Neural crest cell (in vitro differentiated cells): Measurements from ENCODE around the gene CHID1. TPM values are rescaled to one million over a fixed set of nuclear protein-coding genes. Genes with fewer than 3 reads are reported as not detected.

Experiments
- DNase-seq: peaks from one replicate; pipeline ENCODE4 v3.0.0; 2021; ENCODE audit warnings: low read depth, mixed read lengths, low spot score
- H3K27ac Mint-ChIP-seq: one replicate; pipeline ENCODE4 v1.8.0; 2021; ENCODE audit warnings: mild to moderate bottlenecking, mixed read lengths; ENCODE audit not compliant: unreplicated experiment
- H3K27me3 Mint-ChIP-seq: 2 replicates; pipeline ENCODE4 v1.8.0; 2021; ENCODE audit warnings: low read depth, mild to moderate bottlenecking, mixed read lengths
- H3K36me3 Mint-ChIP-seq: 2 replicates; pipeline ENCODE4 v1.8.0; 2021; ENCODE audit warnings: low read depth, mild to moderate bottlenecking, mixed read lengths
- H3K4me1 Mint-ChIP-seq: 2 replicates; pipeline ENCODE4 v1.8.0; 2021; ENCODE audit warnings: mixed read lengths
- H3K4me3 Mint-ChIP-seq: one replicate; pipeline ENCODE4 v1.8.0; 2021; ENCODE audit warnings: mild to moderate bottlenecking, mixed read lengths
- H3K9me3 Mint-ChIP-seq: 2 replicates; pipeline ENCODE4 v1.8.0; 2021; ENCODE audit warnings: mixed read lengths
- CTCF ChIP-seq: fragments of 200-600 bp; sonication (generic); conservative IDR thresholded peaks from 2 replicates; pipeline ENCODE4 v1.5.0; 2021; ENCODE audit warnings: antibody characterized with exemption, mild to moderate bottlenecking
- total RNA-seq: library from RNA; stranded (reverse); gene quantifications from 2 replicates; pipeline ENCODE4 v1.2.1, GENCODE V29; 2021

The CHID1 gene
- total RNA-seq, 1 donor from 2014 or later: 82.4 TPM

- Mint-ChIP-seq H3K36me3 (peaks cover 5% of the 10 kb centered on the region), H3K27ac (peak overlapping the region; percentile 43), H3K4me1 (peaks cover 18% of the 10 kb centered on the region), H3K27me3 (peaks cover 10% of the 10 kb centered on the region), H3K4me3 (peak overlapping the region; percentile 85), H3K9me3 (no peaks in the 10 kb centered on the region)
- DNase-seq: no peak
- TF ChIP-seq CTCF: peak; percentile 32
Observed at GRCh38 chr11:843086-843734, 67.4 kb downstream of the CHID1 start.

GRCh38 chr11:842370-843002 lies 68.1 kb downstream of the CHID1 start, which contains the start of the genes POLR2L and TSPAN4:
Gene POLR2L, minus strand, starts transcription at chr11:842529. Its CDS starts 21 bp downstream, at chr11:842508.
Gene TSPAN4, plus strand, starts transcription at chr11:842852. Its CDS starts 7,453 bp downstream, at chr11:850305.
- no peak for TF ChIP-seq CTCF
- Mint-ChIP-seq H3K27ac (peak within 1 kb of the TSS; percentile 43), H3K9me3 (no peaks in the 10 kb centered on the region), H3K4me3 (peak within 1 kb of the TSS; percentile 92), H3K27me3 (peaks cover 10% of the 10 kb centered on the region), H3K36me3 (peaks cover 5% of the 10 kb centered on the region), H3K4me1 (peaks cover 18% of the 10 kb centered on the region)
- peak; percentile 84 for DNase-seq

- no peak overlapping the region for H3K27ac Mint-ChIP-seq
- H3K36me3 Mint-ChIP-seq: peaks cover 5% of the 10 kb centered on the region
- no peak for TF ChIP-seq CTCF
- H3K4me3 Mint-ChIP-seq: peak overlapping the region; percentile 92
- DNase-seq: no peak
- H3K27me3 Mint-ChIP-seq: peaks cover 10% of the 10 kb centered on the region
- H3K9me3 Mint-ChIP-seq: no peaks in the 10 kb centered on the region
- peaks cover 18% of the 10 kb centered on the region for H3K4me1 Mint-ChIP-seq
Observed at GRCh38 chr11:841981-842369, 68.6 kb downstream of the CHID1 start.

- Mint-ChIP-seq H3K4me1 (peaks cover 17% of the 10 kb centered on the region), H3K36me3 (peaks cover 5% of the 10 kb centered on the region), H3K27ac (no peak overlapping the region), H3K9me3 (no peaks in the 10 kb centered on the region), H3K4me3 (peak overlapping the region; percentile 85), H3K27me3 (peaks cover 10% of the 10 kb centered on the region)
- TF ChIP-seq CTCF: peak; percentile 29
- DNase-seq: no peak
Observed at GRCh38 chr11:839875-840617, 70.6 kb downstream of the CHID1 start.

- Mint-ChIP-seq H3K4me3 (peak overlapping the region; percentile 85), H3K9me3 (no peaks in the 10 kb centered on the region), H3K27ac (no peak overlapping the region), H3K36me3 (peaks cover 5% of the 10 kb centered on the region), H3K4me1 (peaks cover 12% of the 10 kb centered on the region), H3K27me3 (peaks cover 6% of the 10 kb centered on the region)
- DNase-seq: no peak
- no peak for TF ChIP-seq CTCF
Observed at GRCh38 chr11:839280-839623, 71.4 kb downstream of the CHID1 start.
